H1 (cell line): Measurements from ENCODE around the gene PAXX. TPM values are rescaled to one million over a fixed set of nuclear protein-coding genes. Genes with fewer than 3 reads are reported as not detected.

Experiments
- CTCF ChIA-PET: fragments of 300-600 bp; sonication (Branson Sonifier 250); formaldehyde crosslinking; loops from one replicate; lab custom pipeline; 2021; ENCODE audit not compliant: partially characterized antibody; lab: Charles Lee
- POLR2A ChIA-PET: fragments of 300-600 bp; sonication (Branson Sonifier 250); formaldehyde crosslinking; loops from one replicate; lab custom pipeline; 2021; ENCODE audit warnings: inconsistent platforms; ENCODE audit not compliant: partially characterized antibody; lab: Charles Lee
- DNase-seq, 2 experiments: peaks; one replicate each; pipeline versions ENCODE4 v3.0.0 to v3.0.0-alpha.2; 2010 to 2022; ENCODE audit warnings: low spot score in 2 of 2, low read depth in 1 of 2, mixed read lengths in 1 of 2
- FAIRE-seq: peaks from 2 replicates; lab custom pipeline; 2011; peaks lifted over from hg19 to GRCh38; lab: Jason Lieb, UNC
- H2AFZ ChIP-seq: 2 replicates; pipeline ENCODE4 v1.8.1; 2012; ENCODE audit warnings: low read length, inconsistent platforms
- H2AK5ac ChIP-seq: 2 replicates; pipeline ENCODE4 v1.6.1; 2013; ENCODE audit warnings: low read depth, low read length
- H2BK120ac ChIP-seq: replicated peaks from 2 replicates; pipeline ENCODE3; 2013; ENCODE audit warnings: low read depth, low read length, inconsistent platforms
- H2BK12ac ChIP-seq: 2 replicates; pipeline ENCODE4 v1.6.1; 2013; ENCODE audit warnings: low read depth, low read length
- H2BK15ac ChIP-seq: 2 replicates; pipeline ENCODE4 v1.6.1; 2013; ENCODE audit warnings: low read length
- H2BK20ac ChIP-seq: 2 replicates; pipeline ENCODE4 v1.6.1; 2013; ENCODE audit warnings: low read length
- H2BK5ac ChIP-seq: 2 replicates; pipeline ENCODE4 v1.6.1; 2013; ENCODE audit warnings: low read depth, low read length
- H3K14ac ChIP-seq: 2 replicates; pipeline ENCODE4 v1.6.1; 2013; ENCODE audit warnings: inconsistent platforms; ENCODE audit not compliant: insufficient read length
- H3K18ac ChIP-seq: 2 replicates; pipeline ENCODE4 v1.6.1; 2013; ENCODE audit warnings: low read length; ENCODE audit errors: extremely low read depth
- H3K23ac ChIP-seq: 2 replicates; pipeline ENCODE4 v1.6.1; 2013; ENCODE audit warnings: inconsistent platforms; ENCODE audit not compliant: insufficient read length
- H3K23me2 ChIP-seq: 2 replicates; pipeline ENCODE4 v1.6.1; 2013; ENCODE audit warnings: low read depth, low read length
- H3K27ac ChIP-seq: 2 replicates; pipeline ENCODE4 v1.6.1; 2011; ENCODE audit warnings: low read depth, low read length, inconsistent platforms
- H3K27me3 ChIP-seq, 4 experiments: replicated peaks in 1 of 4; 1 replicate in 1 of 4; 2 replicates in 3 of 4; pipeline versions ENCODE4 v1.6.1 to v1.8.1; 2011 to 2013; ENCODE audit warnings: low read length in 3 of 4, mild to moderate bottlenecking in 3 of 4, inconsistent platforms in 2 of 4, mixed read lengths in 2 of 4, moderate library complexity in 1 of 4; ENCODE audit not compliant: control insufficient read depth in 3 of 4, insufficient read depth in 3 of 4; ENCODE audit errors: extremely low read depth in 1 of 4
- H3K36me3 ChIP-seq, 4 experiments: 2 replicates each; pipeline versions ENCODE4 v1.6.1 to v1.8.1; 2011 to 2013; ENCODE audit warnings: mild to moderate bottlenecking in 4 of 4, low read length in 3 of 4, moderate library complexity in 2 of 4, control low read depth in 1 of 4, inconsistent platforms in 1 of 4; ENCODE audit not compliant: insufficient read depth in 4 of 4, control insufficient read depth in 2 of 4
- H3K4ac ChIP-seq: replicated peaks from 2 replicates; pipeline ENCODE3; 2013; ENCODE audit warnings: low read length, low read depth, mixed read lengths, inconsistent platforms; ENCODE audit not compliant: insufficient read length
- H3K4me1 ChIP-seq, 4 experiments: replicated peaks in 1 of 4; 1 replicate in 1 of 4; 2 replicates in 3 of 4; pipeline versions ENCODE4 v1.6.1 to v1.8.1; 2011 to 2013; ENCODE audit warnings: low read length in 3 of 4, inconsistent platforms in 2 of 4, mixed read lengths in 1 of 4; ENCODE audit not compliant: insufficient read depth in 4 of 4, control insufficient read depth in 3 of 4
- H3K4me2 ChIP-seq, 2 experiments: 2 replicates each; pipeline versions ENCODE4 v1.6.1 to v1.8.1; 2011 to 2013; ENCODE audit warnings: low read depth in 2 of 2, low read length in 2 of 2, control low read depth in 1 of 2, inconsistent platforms in 1 of 2, mild to moderate bottlenecking in 1 of 2; ENCODE audit not compliant: insufficient read depth in 1 of 2
- H3K4me3 ChIP-seq, 4 experiments: fragments of 200-600, 300-600 bp in 1 of 4; sonication (generic), shearing (Covaris generic), sonication (Bioruptor Twin) in 1 of 4; 2 replicates each; pipeline versions ENCODE4 v1.5.1 to v1.8.1; 2011 to 2016; ENCODE audit warnings: low read length in 4 of 4, low read depth in 3 of 4, control low read depth in 2 of 4, inconsistent platforms in 2 of 4, mild to moderate bottlenecking in 2 of 4, mixed read lengths in 1 of 4, moderate library complexity in 1 of 4; ENCODE audit not compliant: insufficient read depth in 2 of 4; ENCODE audit errors: extremely low read depth in 1 of 4
- H3K56ac ChIP-seq: replicated peaks from 2 replicates; pipeline ENCODE3; 2013; ENCODE audit warnings: low read depth, mild to moderate bottlenecking, mixed read lengths, low read length, inconsistent platforms; ENCODE audit not compliant: insufficient read length
- H3K79me1 ChIP-seq: 2 replicates; pipeline ENCODE4 v1.6.1; 2013; ENCODE audit warnings: low read depth, low read length, control low read depth
- H3K79me2 ChIP-seq, 2 experiments: 2 replicates each; pipeline versions ENCODE4 v1.6.1 to v1.8.1; 2012 to 2013; ENCODE audit warnings: low read length in 2 of 2, mild to moderate bottlenecking in 2 of 2, inconsistent platforms in 1 of 2; ENCODE audit not compliant: insufficient read depth in 2 of 2, control insufficient read depth in 1 of 2
- H3K9ac ChIP-seq, 4 experiments: replicated peaks in 1 of 4; 1 replicate in 1 of 4; 2 replicates in 3 of 4; pipeline versions ENCODE4 v1.6.1 to v1.8.1; 2011 to 2013; ENCODE audit warnings: low read depth in 3 of 4, low read length in 3 of 4, control low read depth in 2 of 4, mild to moderate bottlenecking in 2 of 4, moderate library complexity in 2 of 4, inconsistent platforms in 1 of 4; ENCODE audit errors: extremely low read depth in 1 of 4
- H3K9me3 ChIP-seq, 2 experiments: 2 replicates each; pipeline versions ENCODE4 v1.6.1 to v1.8.1; 2012 to 2013; ENCODE audit warnings: mild to moderate bottlenecking in 2 of 2, moderate library complexity in 2 of 2, control low read depth in 1 of 2, inconsistent platforms in 1 of 2, low read depth in 1 of 2, low read length in 1 of 2, mixed read lengths in 1 of 2; ENCODE audit not compliant: insufficient read depth in 2 of 2
- H4K20me1 ChIP-seq, 2 experiments: replicated peaks in 1 of 2; 2 replicates each; pipeline versions ENCODE3 to v1.8.1; 2011 to 2013; ENCODE audit warnings: inconsistent platforms in 2 of 2, low read length in 2 of 2, mild to moderate bottlenecking in 1 of 2; ENCODE audit not compliant: insufficient read depth in 2 of 2, control insufficient read depth in 1 of 2
- H4K5ac ChIP-seq: 2 replicates; pipeline ENCODE4 v1.6.1; 2013; ENCODE audit warnings: low read length, low read depth, mixed read lengths, inconsistent platforms; ENCODE audit not compliant: insufficient read length
- H4K8ac ChIP-seq: 2 replicates; pipeline ENCODE4 v1.8.0; 2013; ENCODE audit warnings: mild to moderate bottlenecking, moderate library complexity, low read length, inconsistent platforms; ENCODE audit not compliant: insufficient read depth; ENCODE audit errors: extremely low read depth
- H4K91ac ChIP-seq: replicated peaks from 2 replicates; pipeline ENCODE3; 2013; ENCODE audit warnings: low read length, mixed read lengths, inconsistent platforms; ENCODE audit not compliant: insufficient read length
- SIN3A ChIP-seq, 2 experiments: IDR thresholded peaks in 1 of 2; conservative IDR thresholded peaks in 1 of 2; 2 replicates each; pipeline ENCODE4 v1.6.1; 2011 to 2012; ENCODE audit warnings: low read length in 2 of 2, improper control_type of control experiment in 1 of 2, low read depth in 1 of 2, mild to moderate bottlenecking in 1 of 2
- SP1 ChIP-seq: IDR thresholded peaks from 2 replicates; pipeline ENCODE4 v1.6.1; 2011; ENCODE audit warnings: low read depth, low read length
- WGBS, 2 experiments: shearing (Covaris generic) in 1 of 2; methylation state at CpG; one replicate each; pipeline versions ENCODE4 v1.1.6 to v1.1.7; 2013 to 2015; ENCODE audit warnings: low lambda C conversion rate in 2 of 2, mixed read lengths in 2 of 2, inconsistent platforms in 1 of 2, low coverage in 1 of 2, missing lambda C conversion rate in 1 of 2; ENCODE audit not compliant: insufficient replicate concordance in 2 of 2, insufficient coverage in 1 of 2, insufficient read length in 1 of 2; ENCODE audit errors: extremely low coverage in 1 of 2, missing lambda C conversion rate in 1 of 2; 5-methylcytosine and 5-hydroxymethylcytosine counted together
- polyA plus RNA-seq, 7 experiments: library from polyadenylated mRNA; depleted of rRNA in 3 of 7; stranded (reverse) in 5 of 7; unstranded in 2 of 7; fragments of >200 nt in 5 of 7; fragments of 200-250 nt in 2 of 7; gene quantifications; 1 replicate in 5 of 7; 2 replicates in 1 of 7; 4 replicates in 1 of 7; pipeline versions ENCODE4 v1.2.1 to v1.2.3, GENCODE V29; 2011 to 2013; ENCODE audit warnings: missing spikeins in 2 of 7, mixed read lengths in 2 of 7
- total RNA-seq: library from RNA; stranded (reverse); fragmentation: NEBNext Ultra II Directional; extraction: Animal tissue kit (Norgen Biotek cat#: 25700); gene quantifications from 2 replicates; pipeline ENCODE4 v1.2.1, GENCODE V29; 2021

The PAXX gene
- total and polyA plus RNA-seq, 2 of the 8 experiments (the other 6 are each of a cell fraction or from before 2014, with no cell fraction given), result 43.4 to 45.9 TPM

GRCh38 chr9:136984464-136985026, 7.7 kb upstream of the PAXX start:
- Histone ChIP-seq H3K4ac (no peak overlapping the region), H2AFZ (no peak overlapping the region), H3K27me3 (peaks cover 13 to 38% (median 35%) of the 10 kb centered on the region in 4 experiments), H2BK5ac (no peak overlapping the region), H4K91ac (no peak overlapping the region), H3K27ac (no peak overlapping the region), H3K79me2 (no peaks in the 10 kb centered on the region), H2BK15ac (no peak overlapping the region)
- TF ChIP-seq SP1 (no peak), SIN3A (conservative IDR thresholded peaks at IDR 0.05 in 1 of 2, IDR thresholded peaks at IDR 0.05 in 1 of 2; ENCODE audit: low read depth in 1 of 2, low read length in 2 of 2) (0 out of 4 replicates have a peak, but pooled peaks of 1 of the 2 experiments have one; percentile 24)
- TF ChIP-seq, all 59 proteins: peak for 1
- no peak overlapping the region for H3K9ac ChIP-seq
- 64% methylated on average over 9 of the region's 29 CpGs; no CpG with 5 or more reads in 1 of the 2 experiments for WGBS, 2 experiments
- H2BK20ac ChIP-seq, result no peak overlapping the region
- H3K23ac ChIP-seq, result no peak overlapping the region
- peak in 1 of 2 experiments; percentile 66 for DNase-seq
- ChIA-PET CTCF (interaction anchor here (1.0 to 2.2 kb wide), 7 partner anchors 10 to 140 kb away, joined by 3 to 9 read pairs (median 4); partner anchors contain the start of gene SAPCD2), POLR2A (interaction anchor here (0.5 kb wide), 1 partner anchor 151 kb away, joined by 4 read pairs; no protein-coding TSS in a partner anchor)
- no peak overlapping the region for H3K14ac ChIP-seq
- peaks cover 0 to 1% of the 10 kb centered on the region in 2 experiments for H4K20me1 ChIP-seq
- H3K18ac ChIP-seq, result no peak overlapping the region
- H2AK5ac ChIP-seq, result no peak overlapping the region
- H3K9me3 ChIP-seq, result no peaks in the 10 kb centered on the region
- H3K4me2 ChIP-seq, result peak overlapping the region; percentile 69 to 87
- H2BK12ac ChIP-seq, result no peak overlapping the region
- peak overlapping the region in 2 of 4 experiments; percentile 21 to 68; a peak in 3 of 8 replicates for H3K4me3 ChIP-seq
- H2BK120ac ChIP-seq, result no peak overlapping the region
- no peaks in the 10 kb centered on the region for H3K36me3 ChIP-seq
- no peak overlapping the region for H4K8ac ChIP-seq
- H3K79me1 ChIP-seq, result no peaks in the 10 kb centered on the region
- no peak for FAIRE-seq
- no peak overlapping the region for H3K56ac ChIP-seq
- peaks cover 0 to 4% (median 2%) of the 10 kb centered on the region in 4 experiments; a peak in 2 of 7 replicates for H3K4me1 ChIP-seq
- H3K23me2 ChIP-seq, result peaks cover 12% of the 10 kb centered on the region; the same call in 1 of the 2 replicates
- no peak overlapping the region for H4K5ac ChIP-seq
